Endodermal cell (in vitro differentiated cells): ENCODE results near the gene RBMS3. TPM values are rescaled to one million over a fixed set of nuclear protein-coding genes. Genes with fewer than 3 reads are reported as not detected.

Experiments used
- DNase-seq: peaks from one replicate; pipeline ENCODE4 v3.0.0-alpha.2; 2017
- H3K27ac ChIP-seq: 2 replicates; pipeline ENCODE4 v1.5.1; 2013; ENCODE audit warnings: mild to moderate bottlenecking, low read depth, low read length, moderate library complexity
- H3K27me3 ChIP-seq: 2 replicates; pipeline ENCODE4 v1.6.1; 2013; ENCODE audit warnings: mild to moderate bottlenecking, low read length, moderate library complexity; ENCODE audit not compliant: insufficient read depth, control insufficient read depth, poor library complexity, severe bottlenecking
- H3K36me3 ChIP-seq: 2 replicates; pipeline ENCODE4 v1.7.0; 2013; ENCODE audit warnings: mild to moderate bottlenecking, low read length, moderate library complexity; ENCODE audit not compliant: control insufficient read depth, insufficient read depth
- H3K4me1 ChIP-seq: one replicate; pipeline ENCODE4 v1.7.0; 2013; ENCODE audit warnings: low read length; ENCODE audit not compliant: control insufficient read depth, insufficient read depth
- H3K4me3 ChIP-seq: 2 replicates; pipeline ENCODE4 v1.5.1; 2013; ENCODE audit warnings: mild to moderate bottlenecking, low read length, moderate library complexity
- H3K9ac ChIP-seq: 2 replicates; pipeline ENCODE4 v1.6.1; 2013; ENCODE audit warnings: mild to moderate bottlenecking, low read length, moderate library complexity; ENCODE audit not compliant: poor library complexity, severe bottlenecking; ENCODE audit errors: extremely low read depth
- H3K9me3 ChIP-seq: 2 replicates; pipeline ENCODE4 v1.6.1; 2013; ENCODE audit warnings: mild to moderate bottlenecking, low read length, moderate library complexity; ENCODE audit not compliant: control insufficient read depth
- H3K27ac Mint-ChIP-seq: 2 replicates; pipeline ENCODE4 v1.8.0; 2020; ENCODE audit warnings: mixed read lengths
- H3K27me3 Mint-ChIP-seq: 2 replicates; pipeline ENCODE4 v1.8.0; 2021; ENCODE audit warnings: mild to moderate bottlenecking, mixed read lengths; ENCODE audit not compliant: insufficient read depth
- H3K36me3 Mint-ChIP-seq: 2 replicates; pipeline ENCODE4 v1.8.0; 2020; ENCODE audit warnings: low read depth, mixed read lengths
- H3K4me1 Mint-ChIP-seq: 2 replicates; pipeline ENCODE4 v1.8.0; 2020; ENCODE audit warnings: mixed read lengths
- H3K4me3 Mint-ChIP-seq: 2 replicates; pipeline ENCODE4 v1.8.0; 2020; ENCODE audit warnings: mild to moderate bottlenecking, moderate library complexity, mixed read lengths
- H3K9me3 Mint-ChIP-seq: 2 replicates; pipeline ENCODE4 v1.8.0; 2020; ENCODE audit warnings: mild to moderate bottlenecking, mixed read lengths
- CTCF ChIP-seq: fragments of 200-600 bp; sonication (generic); conservative IDR thresholded peaks from 2 replicates; pipeline ENCODE4 v1.5.0; 2021; ENCODE audit warnings: antibody characterized with exemption, mild to moderate bottlenecking
- WGBS, 2 experiments: methylation state at CpG; one replicate each; pipeline versions ENCODE4 v1.1.5 to v1.1.7; 2013; ENCODE audit warnings: missing lambda C conversion rate in 2 of 2, mixed read lengths in 1 of 2; ENCODE audit not compliant: insufficient coverage in 1 of 2, insufficient read length in 1 of 2; 5-methylcytosine and 5-hydroxymethylcytosine counted together
- total RNA-seq, 2 donors: library from RNA; stranded (reverse); fragmentation: NEBNext Ultra II Directional in 1 of 2; extraction: Animal tissue kit (Norgen Biotek cat#: 25700) in 1 of 2; gene quantifications; 2 replicates in 1 of 2; 3 replicates in 1 of 2; pipeline ENCODE4 v1.2.1, GENCODE V29; 2021

The RBMS3 gene
- total RNA-seq, 2 donors from 2014 or later, result 2.0 to 7.3 TPM

GRCh38 chr3:29258161-29258560, 22.7 kb upstream of the RBMS3 start:
- Histone ChIP-seq H3K9me3 (no peaks in the 10 kb centered on the region), H3K27ac (no peak overlapping the region), H3K36me3 (no peaks in the 10 kb centered on the region), H3K4me1 (no peaks in the 10 kb centered on the region), H3K27me3 (no peaks in the 10 kb centered on the region), H3K9ac (no peak overlapping the region), H3K4me3 (no peak overlapping the region)
- Mint-ChIP-seq H3K4me3 (no peak overlapping the region), H3K36me3 (no peaks in the 10 kb centered on the region), H3K9me3 (no peaks in the 10 kb centered on the region), H3K27me3 (no peaks in the 10 kb centered on the region), H3K27ac (no peak overlapping the region), H3K4me1 (peaks cover 6% of the 10 kb centered on the region)
- DNase-seq, result no peak
- 83 to 94% methylated on average over 2 to 3 of the region's 3 CpGs for WGBS, 2 experiments
- TF ChIP-seq CTCF, result no peak

- no peak overlapping the region for H3K4me3 Mint-ChIP-seq
- Histone ChIP-seq H3K4me1 (no peaks in the 10 kb centered on the region), H3K9ac (no peak overlapping the region), H3K36me3 (no peaks in the 10 kb centered on the region), H3K9me3 (no peaks in the 10 kb centered on the region), H3K27ac (no peak overlapping the region), H3K4me3 (no peak overlapping the region), H3K27me3 (no peaks in the 10 kb centered on the region)
- H3K4me1 Mint-ChIP-seq, result peaks cover 4% of the 10 kb centered on the region
- H3K27me3 Mint-ChIP-seq, result no peaks in the 10 kb centered on the region
- H3K9me3 Mint-ChIP-seq, result no peaks in the 10 kb centered on the region
- H3K36me3 Mint-ChIP-seq, result no peaks in the 10 kb centered on the region
- no peak overlapping the region for H3K27ac Mint-ChIP-seq
- 91 to 96% methylated on average over 2 of the region's 2 CpGs for WGBS, 2 experiments
- DNase-seq, result no peak
- no peak for TF ChIP-seq CTCF
Measured at GRCh38 chr3:29261119-29261518, 19.8 kb upstream of the RBMS3 start.

- Mint-ChIP-seq H3K27me3 (no peaks in the 10 kb centered on the region), H3K4me1 (no peaks in the 10 kb centered on the region), H3K4me3 (no peak overlapping the region), H3K9me3 (no peaks in the 10 kb centered on the region), H3K36me3 (no peaks in the 10 kb centered on the region), H3K27ac (no peak overlapping the region)
- no peaks in the 10 kb centered on the region for H3K9me3 ChIP-seq
- no peaks in the 10 kb centered on the region for H3K36me3 ChIP-seq
- no peak for TF ChIP-seq CTCF
- no peak overlapping the region for H3K4me3 ChIP-seq
- no peak overlapping the region for H3K9ac ChIP-seq
- 78 to 98% methylated on average over 1 to 4 of the region's 4 CpGs for WGBS, 2 experiments
- no peaks in the 10 kb centered on the region for H3K4me1 ChIP-seq
- H3K27me3 ChIP-seq, result no peaks in the 10 kb centered on the region
- no peak overlapping the region for H3K27ac ChIP-seq
- no peak for DNase-seq
Measured at GRCh38 chr3:29263476-29263875, 17.4 kb upstream of the RBMS3 start.
